Islet precursor cell (in vitro differentiated cells): ENCODE results near the gene CCBE1.

ENCODE experiments used
- DNase-seq: peaks from one replicate; pipeline ENCODE4 v3.0.0-alpha.2; 2018

CCBE1 gene

GRCh38 chr18:59612381-59612780 is 84.8 kb downstream of the CCBE1 start:
- DNase-seq: no peak

- peak; percentile 59 for DNase-seq
These were observed 86.6 kb downstream of the CCBE1 start for GRCh38 chr18:59610546-59611140.

GRCh38 chr18:59609654-59610053 is 87.6 kb downstream of the CCBE1 start:
- no peak for DNase-seq

GRCh38 chr18:59607471-59607870 is 89.8 kb downstream of the CCBE1 start:
- DNase-seq: no peak

GRCh38 chr18:59607078-59607379 is 90.2 kb downstream of the CCBE1 start:
- no peak for DNase-seq

GRCh38 chr18:59606193-59607077 is 90.8 kb downstream of the CCBE1 start:
- no peak for DNase-seq

GRCh38 chr18:59605633-59606192 is 91.5 kb downstream of the CCBE1 start:
- DNase-seq: no peak

GRCh38 chr18:59604877-59605276 is 92.3 kb downstream of the CCBE1 start:
- no peak for DNase-seq

- no peak for DNase-seq
These were observed 100.2 kb downstream of the CCBE1 start for GRCh38 chr18:59597049-59597448.

- no peak for DNase-seq
These were observed 103.9 kb downstream of the CCBE1 start for GRCh38 chr18:59593291-59593717.

GRCh38 chr18:59592624-59593023 is 104.6 kb downstream of the CCBE1 start:
- DNase-seq: no peak

- DNase-seq: no peak
These were observed 114.8 kb downstream of the CCBE1 start for GRCh38 chr18:59582395-59582794.

- no peak for DNase-seq
These were observed 117.7 kb downstream of the CCBE1 start for GRCh38 chr18:59579509-59579908.

- DNase-seq: no peak
These were observed 119.9 kb downstream of the CCBE1 start for GRCh38 chr18:59577386-59577655.

- DNase-seq: no peak
These were observed 120.5 kb downstream of the CCBE1 start for GRCh38 chr18:59576541-59577385.

- DNase-seq: no peak
These were observed 121.2 kb downstream of the CCBE1 start for GRCh38 chr18:59575995-59576394.

- DNase-seq: no peak
These were observed 123.3 kb downstream of the CCBE1 start for GRCh38 chr18:59573962-59574361.

- DNase-seq: no peak
These were observed 125.3 kb downstream of the CCBE1 start for GRCh38 chr18:59571902-59572301.

- DNase-seq: no peak
These were observed 126.4 kb downstream of the CCBE1 start for GRCh38 chr18:59570796-59571195.

- DNase-seq: peak; percentile 65
These were observed 127.0 kb downstream of the CCBE1 start for GRCh38 chr18:59570101-59570775.

GRCh38 chr18:59569390-59569791 is 127.8 kb downstream of the CCBE1 start:
- no peak for DNase-seq

GRCh38 chr18:59567431-59567830 is 129.8 kb downstream of the CCBE1 start:
- no peak for DNase-seq

GRCh38 chr18:59566533-59566971 is 130.7 kb downstream of the CCBE1 start:
- DNase-seq: no peak
